ENCODE data around the gene ASPSCR1. TPM values are rescaled to one million over a fixed set of nuclear protein-coding genes. Genes with fewer than 3 reads are reported as not detected.

The ASPSCR1 gene
- total and polyA plus RNA-seq, 9 of the 15 experiments (the other 6 are each of a cell fraction or from before 2014, with no cell fraction given) = 0.90 to 36.9 (median 11.6) TPM

- TF ChIP-seq DIDO1 (tag; IDR thresholded peaks at IDR 0.05; ENCODE audit: low read depth) = no peak; the same call in 1 of the 2 replicates
- TF ChIP-seq POLR2H (tag; IDR thresholded peaks at IDR 0.05; ENCODE audit: low read depth) = peak; percentile 80
- TF ChIP-seq HDAC3 (IDR thresholded peaks at IDR 0.05; ENCODE audit: borderline replicate concordance, partially characterized antibody) = no peak
- peak; percentile 68 for TF ChIP-seq SOX6 (IDR thresholded peaks at IDR 0.05)
- no peak for TF ChIP-seq NFXL1 (CRISPR knock-in tag; IDR thresholded peaks at IDR 0.05)
- peak; percentile 99 for TF ChIP-seq BHLHE40 (IDR thresholded peaks at IDR 0.05; ENCODE audit: low read length)
- TF ChIP-seq DMBX1 (CRISPR knock-in tag; IDR thresholded peaks at IDR 0.05; ENCODE audit: borderline replicate concordance) = peak; percentile 33; the same call in 1 of the 2 replicates
- no peak for TF ChIP-seq TCF7 (IDR thresholded peaks at IDR 0.05; ENCODE audit: borderline replicate concordance)
- TF ChIP-seq FOXK2 (conservative IDR thresholded peaks at IDR 0.05 in 1 of 2, IDR thresholded peaks at IDR 0.05 in 1 of 2; ENCODE audit: low read depth in 2 of 2) = peak in 1 of 2 experiments; percentile 51; a peak in 1 of 4 replicates
- TF ChIP-seq ZNF76 (CRISPR knock-in tag; IDR thresholded peaks at IDR 0.05; ENCODE audit: borderline replicate concordance) = no peak
- TF ChIP-seq SMARCB1 (IDR thresholded peaks at IDR 0.05; ENCODE audit: insufficient read length, low read depth) = no peak
- no peak for TF ChIP-seq SMARCC2 (IDR thresholded peaks at IDR 0.05; ENCODE audit: low read depth)
- peak; percentile 90 for TF ChIP-seq L3MBTL2 (IDR thresholded peaks at IDR 0.05)
- TF ChIP-seq MEF2A (IDR thresholded peaks at IDR 0.05; ENCODE audit: control insufficient read depth, low read depth, low read length) = peak; percentile 37; the same call in 1 of the 2 replicates
- TF ChIP-seq PYGO2 (tag; IDR thresholded peaks at IDR 0.05) = no peak
- TF ChIP-seq HDGF (IDR thresholded peaks at IDR 0.05) = no peak
- peak; percentile 89 for TF ChIP-seq POLR2AphosphoS5 (IDR thresholded peaks at IDR 0.05; ENCODE audit: control insufficient read depth, insufficient read depth, low read depth, low read length)
- no peak for TF ChIP-seq HLTF (IDR thresholded peaks at IDR 0.05)
- peak; percentile 66 for TF ChIP-seq ATF1 (CRISPR knock-in tag; IDR thresholded peaks at IDR 0.05)
- TF ChIP-seq ATF1 (tag; IDR thresholded peaks at IDR 0.05) = peak; percentile 92
- TF ChIP-seq THAP12 (CRISPR knock-in tag; IDR thresholded peaks at IDR 0.05) = peak; percentile 75
- TF ChIP-seq CBFB (CRISPR knock-in tag; IDR thresholded peaks at IDR 0.05) = no peak
- TF ChIP-seq RBM15 (IDR thresholded peaks at IDR 0.05; ENCODE audit: insufficient read depth, low read length) = no peak
- TF ChIP-seq TEAD2 (tag; IDR thresholded peaks at IDR 0.05) = no peak
- no peak for TF ChIP-seq BRF2 (IDR thresholded peaks at IDR 0.05; ENCODE audit: borderline replicate concordance, insufficient read depth, insufficient read length)
- no peak for TF ChIP-seq MEIS2 (IDR thresholded peaks at IDR 0.05; ENCODE audit: partially characterized antibody)
Observed at GRCh38 chr17:81977211-81977808, at the start of gene ASPSCR1 (continued).

Measured in K562 (cell line).